ENCODE measurements around the gene LMAN2.

Gene LMAN2

GRCh38 chr5:177327539-177328522, 23.6 kb downstream of the LMAN2 start:
- DNase-seq (ENCODE audit: low read depth), result no peak

- DNase-seq (ENCODE audit: low read depth), result no peak
Observed at GRCh38 chr5:177325868-177326381, 25.5 kb downstream of the LMAN2 start.

- no peak for DNase-seq (ENCODE audit: low read depth)
Observed at GRCh38 chr5:177320879-177321278, 30.6 kb downstream of the LMAN2 start.

- no peak for DNase-seq (ENCODE audit: low read depth)
Observed at GRCh38 chr5:177319913-177320588, 31.4 kb downstream of the LMAN2 start.

- DNase-seq (ENCODE audit: low read depth), result no peak
Observed at GRCh38 chr5:177317959-177318377, 33.5 kb downstream of the LMAN2 start.

- no peak for DNase-seq (ENCODE audit: low read depth)
Observed at GRCh38 chr5:177316005-177316404, 35.5 kb downstream of the LMAN2 start.

GRCh38 chr5:177315411-177315810, 36.1 kb downstream of the LMAN2 start:
- no peak for DNase-seq (ENCODE audit: low read depth)

- no peak for DNase-seq (ENCODE audit: low read depth)
Observed at GRCh38 chr5:177314376-177315342, 36.8 kb downstream of the LMAN2 start.

GRCh38 chr5:177313561-177314259, 37.8 kb downstream of the LMAN2 start:
- no peak for DNase-seq (ENCODE audit: low read depth)

GRCh38 chr5:177312649-177313181, 38.8 kb downstream of the LMAN2 start:
- DNase-seq (ENCODE audit: low read depth), result no peak

GRCh38 chr5:177311723-177312648, 39.5 kb downstream of the LMAN2 start, which contains the start of gene MXD3:
MXD3 (minus strand) TSS chr5:177311898; CDS start chr5:177311830, 68 bp downstream.
- peak; percentile 92 for DNase-seq (ENCODE audit: low read depth)

- DNase-seq (ENCODE audit: low read depth), result no peak
Observed at GRCh38 chr5:177311392-177311722, 40.1 kb downstream of the LMAN2 start.

- DNase-seq (ENCODE audit: low read depth), result no peak
Observed at GRCh38 chr5:177310757-177311391, 40.6 kb downstream of the LMAN2 start.

- no peak for DNase-seq (ENCODE audit: low read depth)
Observed at GRCh38 chr5:177310332-177310731, 41.1 kb downstream of the LMAN2 start.

- DNase-seq (ENCODE audit: low read depth), result peak; percentile 47
Observed at GRCh38 chr5:177309351-177310191, 41.9 kb downstream of the LMAN2 start.

- no peak for DNase-seq (ENCODE audit: low read depth)
Observed at GRCh38 chr5:177308740-177309139, 42.7 kb downstream of the LMAN2 start.

GRCh38 chr5:177307544-177308363, 43.7 kb downstream of the LMAN2 start:
- DNase-seq (ENCODE audit: low read depth), result no peak

All from T-helper 22 cell (primary cell).